GM21447 (cell line): Measurements from ENCODE around the gene PPP4R2.
"Not testable (repeated sequence)": the region's sequence is repeated elsewhere in the genome, so short reads cannot be mapped to it uniquely, and the experiment has no call there.

Experiments
- ATAC-seq: cut with Tn5 transposase; IDR thresholded peaks from one replicate; pipeline ENCODE4 v1.9.1; 2021; ENCODE audit not compliant: unreplicated experiment

PPP4R2 gene

GRCh38 chr3:72976281-72976741 is 20.3 kb upstream of the PPP4R2 start:
- ATAC-seq = no peak

GRCh38 chr3:72977060-72977808 is 19.4 kb upstream of the PPP4R2 start:
- ATAC-seq = peak; percentile 72

GRCh38 chr3:72982609-72983366 is 13.8 kb upstream of the PPP4R2 start:
- ATAC-seq = no peak

GRCh38 chr3:72985576-72985975 is 11.0 kb upstream of the PPP4R2 start:
- ATAC-seq = no peak

DNA sequence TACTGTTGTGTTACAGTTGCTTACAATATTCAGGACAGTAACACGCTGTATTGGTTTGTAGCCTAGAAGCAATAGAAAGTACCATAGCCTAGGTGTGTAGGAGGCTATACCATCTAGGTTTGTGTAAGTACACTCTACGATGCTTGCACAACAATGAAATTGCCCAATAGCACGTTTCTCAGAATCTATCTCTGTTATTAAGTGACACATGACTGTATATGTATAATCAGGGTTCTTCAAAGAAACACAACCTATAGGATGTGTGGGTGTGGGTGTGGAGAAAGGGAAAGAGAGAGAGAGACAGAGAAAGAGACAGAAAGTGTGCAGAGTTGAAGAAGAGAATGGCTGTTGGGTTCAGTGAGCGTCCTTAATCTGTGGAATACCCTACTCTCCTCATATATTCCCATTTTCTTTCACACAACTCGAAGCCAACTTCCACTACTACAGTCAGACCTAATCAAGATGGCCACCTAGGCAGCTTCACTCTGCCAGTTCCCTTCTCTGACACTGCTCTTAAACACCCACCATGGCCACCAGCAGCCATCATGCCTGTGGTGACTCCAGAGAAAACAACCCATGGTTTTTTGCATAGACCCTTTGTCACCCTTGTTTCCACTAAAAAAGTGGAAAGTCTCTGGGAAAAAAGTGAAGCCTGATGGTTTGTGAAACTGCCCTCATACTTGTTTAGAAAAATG is 5.8 kb upstream of the PPP4R2 start:
- no peak for ATAC-seq

- no peak for ATAC-seq
Measured at GRCh38 chr3:72991522-72991921, 5.1 kb upstream of the PPP4R2 start.

DNA sequence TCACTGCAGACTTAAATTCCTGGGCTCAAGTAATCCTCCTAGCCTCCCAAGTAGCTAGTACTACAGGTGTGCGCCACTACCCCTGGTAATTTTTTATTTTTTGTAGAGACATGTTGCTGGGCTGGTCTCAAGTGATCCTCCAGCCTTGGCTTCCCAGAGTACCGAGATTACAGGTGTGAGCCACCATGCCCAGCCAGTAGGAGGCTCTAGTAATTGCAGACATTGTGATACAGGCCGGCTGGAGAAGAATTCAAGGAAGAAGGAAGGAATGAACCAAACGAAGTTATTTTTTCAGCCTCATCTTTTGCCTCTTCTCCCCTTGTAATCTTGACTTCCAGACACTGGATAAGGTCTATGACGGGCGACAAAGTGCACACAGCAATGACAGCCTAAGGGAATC is 3.2 kb upstream of the PPP4R2 start:
- ATAC-seq = no peak

GRCh38 chr3:72995337-72995736 is 1.3 kb upstream of the PPP4R2 start:
- no peak for ATAC-seq

- no peak for ATAC-seq
Measured at GRCh38 chr3:72996121-72996472, 514 bp upstream of the PPP4R2 start.

DNA sequence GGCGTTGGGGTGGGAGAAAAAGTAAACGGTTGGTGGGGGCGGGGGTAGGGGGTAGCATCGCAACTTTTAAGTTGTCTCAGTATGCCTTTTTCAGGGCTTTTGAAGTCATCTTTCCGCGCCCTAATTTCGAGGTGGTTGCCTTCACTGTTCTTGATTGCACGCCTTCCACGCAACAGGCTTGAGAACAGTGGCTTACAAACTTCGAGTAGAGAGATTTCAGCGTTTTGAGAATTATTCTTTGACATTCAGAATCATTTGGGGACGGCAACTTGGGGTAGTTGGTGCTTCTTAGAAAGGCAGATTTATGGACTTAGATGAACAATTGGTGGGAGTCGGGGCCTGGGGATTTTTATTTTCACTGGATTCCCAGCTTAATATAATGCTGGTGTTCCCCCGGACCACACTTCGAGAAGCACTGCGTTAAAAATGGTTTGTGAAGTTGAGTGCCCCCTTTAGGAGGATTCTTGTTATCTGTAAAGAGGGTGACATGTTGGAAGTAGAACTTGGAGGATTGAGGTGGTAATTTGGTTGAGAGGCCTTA is 880 bp downstream of the PPP4R2 start:
- ATAC-seq = peak; percentile 41

GRCh38 chr3:72998466-72998865 is 1.9 kb downstream of the PPP4R2 start:
- ATAC-seq = no peak

GRCh38 chr3:72999951-73000350 is 3.3 kb downstream of the PPP4R2 start:
- no peak for ATAC-seq

GRCh38 chr3:73003050-73003449 is 6.4 kb downstream of the PPP4R2 start:
- not testable (repeated sequence) for ATAC-seq

DNA sequence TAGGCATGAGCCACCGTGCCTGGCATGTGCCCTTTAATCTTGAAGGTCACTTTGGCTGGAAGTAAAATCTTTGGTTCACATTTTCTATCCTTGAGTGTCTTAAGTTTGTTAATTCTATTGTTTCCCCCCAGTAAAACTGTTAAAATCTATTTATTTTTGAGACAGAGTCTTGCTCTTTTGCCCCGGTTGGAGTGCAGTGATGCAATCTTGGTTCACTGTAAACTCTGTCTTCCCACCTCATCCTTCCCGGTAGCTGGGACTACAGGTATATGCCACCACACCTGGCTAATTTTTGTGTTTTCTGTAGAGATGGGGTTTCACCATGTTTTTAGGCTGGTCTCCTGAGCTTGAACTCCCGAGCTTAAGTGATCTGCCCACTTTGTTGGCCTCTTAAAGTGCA is 7.7 kb downstream of the PPP4R2 start:
- no peak for ATAC-seq

DNA sequence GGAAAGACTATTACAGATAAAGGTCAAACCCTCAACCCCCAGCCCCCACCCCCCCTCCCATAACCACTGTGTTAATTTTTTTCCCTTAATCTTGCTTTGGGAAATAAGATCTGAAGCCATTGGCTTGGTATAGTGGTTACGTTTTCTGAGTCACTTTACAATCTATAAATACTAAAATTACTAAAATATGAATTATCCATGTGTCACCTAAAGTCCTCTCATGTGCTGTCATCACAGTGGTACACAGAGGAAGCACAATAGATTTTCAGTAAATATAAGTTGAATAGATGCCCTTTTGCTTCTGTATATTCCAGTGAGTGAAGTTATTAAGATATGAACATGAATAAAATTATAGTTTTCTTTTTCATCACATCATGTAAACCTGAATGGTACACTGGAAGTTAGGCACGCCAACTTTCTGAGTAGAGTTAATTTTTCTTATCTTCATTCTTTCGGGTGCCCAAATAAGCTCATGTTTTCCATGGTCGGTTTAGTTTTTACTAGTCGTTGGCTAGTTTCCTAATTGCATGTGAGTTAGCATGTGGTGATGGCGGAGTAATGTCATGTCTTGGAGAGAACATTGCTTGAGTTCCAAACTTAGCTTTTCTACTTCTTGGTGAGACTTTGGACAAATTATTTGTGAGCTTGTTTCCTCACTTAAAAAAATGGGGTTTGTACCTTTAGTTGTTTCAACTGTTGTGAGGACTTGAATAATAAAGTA is 11.5 kb downstream of the PPP4R2 start:
- ATAC-seq = no peak

DNA sequence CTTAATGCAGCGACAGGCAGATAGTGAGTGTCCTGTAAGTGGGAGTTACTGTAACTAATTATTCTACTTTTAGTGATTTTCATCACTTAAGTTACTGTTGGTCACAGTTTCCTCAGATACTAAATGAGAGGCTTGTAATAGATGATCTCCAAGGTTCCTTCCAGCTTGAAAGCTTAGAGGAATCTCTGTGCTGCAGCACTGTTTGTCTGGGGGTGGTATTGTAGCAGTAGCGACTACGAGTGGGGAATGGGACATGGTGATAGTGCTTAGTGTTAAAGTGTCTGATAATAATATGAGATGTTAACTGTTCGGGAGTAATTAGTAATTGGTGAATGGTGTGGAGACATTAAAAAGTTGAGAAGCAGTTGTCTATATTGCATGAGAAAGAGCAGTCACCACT is 12.4 kb downstream of the PPP4R2 start:
- no peak for ATAC-seq

DNA sequence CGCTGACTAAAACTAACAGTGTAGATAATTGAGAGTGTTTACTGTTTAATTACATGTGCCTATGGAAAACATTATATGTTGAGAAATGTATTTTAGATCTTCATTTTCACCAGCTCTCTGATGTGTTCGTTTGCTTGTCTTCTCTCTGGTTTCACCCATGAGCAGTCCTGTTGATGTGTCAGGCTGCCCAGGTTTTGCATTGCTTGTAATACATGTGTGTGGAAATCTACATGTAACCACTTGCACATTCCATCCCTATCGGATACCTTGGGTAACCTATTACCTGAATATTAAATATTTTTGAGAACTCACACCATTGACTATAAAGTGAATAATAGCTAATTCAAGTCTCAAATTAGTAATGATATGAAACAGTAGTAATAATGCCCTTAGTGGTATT is 13.1 kb downstream of the PPP4R2 start:
- no peak for ATAC-seq

- no peak for ATAC-seq
Measured at GRCh38 chr3:73010158-73010557, 13.5 kb downstream of the PPP4R2 start.

DNA sequence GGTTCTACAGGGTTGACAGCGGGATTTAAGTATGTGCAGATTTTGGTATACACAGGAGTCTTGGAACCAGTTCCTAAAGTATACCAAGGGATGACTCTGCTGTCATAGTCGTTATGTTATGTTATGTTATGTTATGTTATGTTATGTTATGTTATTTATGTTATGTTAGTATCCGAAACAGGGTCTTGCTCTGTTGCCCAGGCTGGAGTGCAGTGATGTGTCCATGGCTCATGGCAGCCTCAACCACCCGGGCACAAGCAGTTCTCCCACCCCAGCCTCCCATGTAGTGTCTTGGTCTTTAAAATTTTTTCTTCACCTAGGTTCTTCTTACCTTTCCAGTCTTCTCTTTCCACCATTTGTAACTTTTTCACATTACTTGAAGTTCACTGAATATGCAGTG is 21.7 kb downstream of the PPP4R2 start:
- ATAC-seq = no peak

- no peak for ATAC-seq
Measured at GRCh38 chr3:73018790-73019441, 22.3 kb downstream of the PPP4R2 start.
